ENCODE data around the gene PRKN.
"Not testable (repeated sequence)": the region's sequence is repeated elsewhere in the genome, so short reads cannot be mapped to it uniquely, and the experiment has no call there.

PRKN gene

DNA sequence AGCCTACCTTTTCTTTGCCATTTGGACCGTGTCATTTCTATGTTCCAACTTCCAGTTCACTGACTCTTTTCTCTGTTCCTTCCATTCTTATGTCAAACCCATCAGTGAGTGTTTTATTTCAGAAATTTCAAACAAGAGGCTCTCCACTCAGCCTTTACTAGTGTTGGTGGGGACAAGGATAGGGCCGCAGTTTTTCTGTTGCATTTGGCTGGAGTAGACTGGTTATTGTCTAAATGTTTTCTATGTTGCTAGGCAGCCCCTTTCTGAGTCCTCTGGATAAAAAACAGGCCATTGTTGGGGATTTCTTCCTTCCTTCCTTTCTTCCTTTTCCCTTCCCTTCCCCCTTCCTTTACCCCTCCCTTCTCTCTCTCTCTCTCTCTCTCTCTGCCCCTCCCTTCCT is 288.6 kb downstream of the PRKN start:
- DNase-seq = no peak

DNA sequence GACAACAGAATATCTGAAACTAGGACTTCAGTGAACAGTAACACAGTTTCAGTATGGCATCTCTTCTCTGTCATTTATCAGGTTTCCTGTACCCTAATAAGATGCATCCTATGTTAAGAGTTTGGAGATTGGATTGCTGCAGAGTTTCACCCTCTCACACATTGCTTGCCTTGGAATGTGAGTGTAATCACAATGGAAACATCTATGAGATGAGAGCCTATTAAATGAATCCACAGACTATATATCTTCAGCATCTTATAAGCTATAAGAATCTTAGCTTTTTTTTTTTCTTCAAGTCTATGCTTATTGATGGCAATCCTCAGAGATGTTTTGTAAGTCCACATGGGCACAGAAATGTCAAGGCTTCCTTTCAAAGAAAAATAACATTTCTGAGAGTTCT is 292.5 kb downstream of the PRKN start:
- no peak for DNase-seq

DNA sequence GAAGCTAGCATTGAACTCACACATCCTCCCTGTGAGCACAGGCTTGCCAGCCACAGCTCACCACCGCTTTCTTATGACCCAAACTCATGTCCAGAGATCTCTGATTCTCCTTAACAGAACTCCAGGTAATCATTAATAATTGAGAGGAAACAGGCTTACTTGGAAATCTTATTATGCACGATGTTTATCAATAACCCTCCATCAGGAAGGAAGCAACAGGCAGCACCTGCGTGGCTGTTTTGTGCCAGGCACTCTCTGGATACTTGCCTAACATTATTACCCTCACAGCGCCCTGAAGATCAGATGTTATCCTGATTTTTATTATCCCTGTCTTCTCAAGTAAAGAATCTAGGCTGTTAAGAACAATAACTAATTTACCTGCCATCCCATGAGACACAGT is 306.6 kb downstream of the PRKN start:
- no peak for DNase-seq

DNA sequence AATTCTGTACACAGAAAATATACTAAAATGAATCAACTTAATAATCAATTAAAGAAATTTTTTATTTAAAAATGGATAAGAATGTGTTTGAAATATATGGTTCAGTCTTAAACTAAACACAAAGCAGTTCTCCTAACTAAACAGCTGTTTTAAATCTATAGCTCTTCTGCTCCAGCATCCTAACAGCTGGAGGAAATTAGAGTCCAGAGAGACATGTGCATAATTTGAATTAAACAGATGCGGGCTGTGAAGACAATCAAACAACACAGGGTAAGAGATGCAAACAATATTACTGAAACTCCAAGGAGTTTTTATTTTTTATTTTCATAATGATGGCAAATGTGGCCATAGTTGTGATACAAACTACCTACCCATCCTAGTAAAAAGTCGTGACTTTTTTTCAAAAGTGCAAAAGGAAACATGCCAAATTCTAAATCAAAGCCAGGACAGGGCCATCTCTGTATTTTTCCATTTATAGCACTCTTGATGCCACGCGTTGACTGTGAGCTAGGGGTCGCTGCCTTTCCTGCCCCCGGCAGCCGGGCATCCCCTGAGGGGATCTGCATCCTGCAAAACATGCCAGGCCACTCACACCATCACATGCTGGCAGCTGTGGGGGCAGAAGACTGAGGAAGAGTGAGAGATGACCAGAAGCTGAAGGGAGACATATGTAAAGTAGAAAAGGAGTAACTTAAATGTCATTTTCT is 310.6 kb downstream of the PRKN start:
- no peak for DNase-seq

DNA sequence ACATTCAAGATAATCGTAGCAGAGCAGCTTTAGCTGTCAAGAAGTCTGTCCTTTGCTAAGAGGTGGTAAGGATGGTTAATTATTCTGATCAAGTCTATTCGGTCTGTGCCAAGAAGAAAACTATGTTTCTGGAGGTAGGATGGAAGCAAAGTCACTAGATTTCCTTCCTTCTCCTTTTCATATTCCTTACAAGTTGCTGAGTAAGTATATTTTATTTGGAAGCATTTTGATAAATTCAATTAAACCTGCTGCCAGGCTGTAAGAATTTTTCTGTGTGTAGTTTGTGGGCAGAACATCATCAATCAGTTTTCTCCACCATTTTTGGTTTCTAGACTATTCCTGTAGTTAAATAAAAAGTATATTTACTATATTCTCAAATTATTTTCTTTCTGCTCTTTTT is 311.3 kb downstream of the PRKN start:
- no peak for DNase-seq

DNA sequence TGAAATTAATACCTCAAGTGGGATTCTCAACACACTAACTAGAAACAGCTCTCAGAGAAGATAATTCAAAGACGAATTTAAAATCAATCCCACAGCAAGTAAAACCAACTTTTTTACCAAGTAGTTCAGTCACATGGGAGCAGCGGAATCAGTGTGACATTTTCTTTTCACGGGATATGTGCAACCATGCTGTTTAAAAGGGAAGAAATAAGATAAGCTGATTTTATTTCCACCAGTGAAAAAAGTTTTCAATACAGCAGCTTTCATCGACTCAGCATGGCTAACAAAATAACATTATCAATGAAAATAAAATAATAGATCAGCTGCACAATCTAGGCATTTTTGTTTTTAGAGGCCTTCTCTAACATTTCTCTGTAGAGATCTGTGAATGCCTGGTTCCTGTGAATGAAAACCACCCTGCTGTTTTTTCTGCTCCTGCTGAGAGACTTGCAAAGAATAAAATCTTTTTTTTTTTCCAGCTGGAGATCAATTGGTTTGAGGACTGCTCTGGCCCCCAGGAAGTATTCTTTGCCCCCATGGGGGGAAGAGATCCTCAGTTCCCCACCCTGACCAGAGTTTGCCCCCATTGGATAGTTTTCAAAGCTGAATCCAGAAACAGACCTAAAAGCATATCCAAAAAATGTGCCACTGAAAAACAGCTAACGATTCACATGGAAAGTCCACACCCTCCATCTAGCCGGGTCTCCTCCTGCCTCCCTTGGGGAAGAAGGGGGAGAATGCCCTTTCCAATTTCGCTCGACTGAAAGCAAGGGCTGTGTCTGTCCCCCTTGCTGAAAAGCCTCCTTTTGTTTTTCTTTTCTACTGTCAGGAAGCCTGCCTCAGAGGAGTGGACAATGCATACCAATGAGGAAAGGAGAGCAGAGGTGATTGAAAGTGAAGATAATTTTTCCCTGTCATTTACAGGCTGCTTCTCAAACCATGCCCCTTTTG is 317.6 kb downstream of the PRKN start:
- DNase-seq = no peak

DNA sequence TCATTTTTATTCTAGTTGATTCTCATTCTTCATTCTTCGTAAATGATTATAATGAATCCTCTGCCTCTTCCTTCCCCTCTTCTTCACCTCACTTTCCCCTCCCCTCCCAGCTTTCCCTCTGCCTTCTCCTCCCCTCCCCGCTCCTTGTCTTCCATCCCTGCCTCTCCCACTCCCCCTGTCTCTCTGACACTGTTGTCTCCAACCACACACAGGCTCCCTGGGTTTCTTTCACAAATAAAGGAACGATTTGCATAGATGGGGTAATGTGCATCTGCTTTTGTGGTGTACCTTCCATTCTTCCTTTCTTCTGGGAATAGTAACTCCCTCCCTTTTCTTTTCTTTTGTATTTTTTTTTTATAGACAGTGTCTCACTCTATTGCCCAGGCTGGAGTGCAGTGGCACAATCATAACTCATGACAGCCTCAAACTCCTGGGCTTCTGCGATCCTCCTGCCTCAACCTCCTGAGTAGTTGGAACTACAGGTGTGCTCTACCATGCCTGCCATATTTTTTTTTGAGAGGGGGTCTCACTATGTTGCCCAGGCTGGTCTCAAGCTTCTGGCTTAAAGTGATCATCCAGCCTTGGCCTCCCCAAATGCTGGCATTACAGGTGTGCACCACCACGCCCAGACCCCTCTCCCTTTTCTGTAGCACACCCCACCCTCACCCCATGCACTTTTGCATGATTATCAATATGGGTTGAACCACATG is 318.6 kb downstream of the PRKN start:
- DNase-seq = no peak

DNA sequence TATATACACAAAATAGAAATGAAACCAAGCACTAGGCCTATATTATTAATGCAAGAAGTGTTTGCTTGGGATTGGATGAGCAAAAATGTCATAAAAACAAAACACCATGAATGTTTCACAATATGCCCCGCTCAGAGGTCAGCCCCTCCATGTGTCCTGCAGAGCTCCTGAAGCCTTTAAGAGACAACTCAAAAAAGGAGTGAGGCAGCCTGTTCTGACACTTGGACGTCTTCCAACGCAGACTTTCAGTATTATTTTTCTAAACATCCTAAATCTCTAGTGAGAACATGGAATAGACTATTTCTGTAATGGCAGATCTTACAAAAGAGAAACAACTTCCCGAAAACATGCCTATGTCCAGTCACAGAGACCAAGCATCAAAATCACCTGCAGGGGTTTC is 322.6 kb downstream of the PRKN start:
- DNase-seq = no peak

DNA sequence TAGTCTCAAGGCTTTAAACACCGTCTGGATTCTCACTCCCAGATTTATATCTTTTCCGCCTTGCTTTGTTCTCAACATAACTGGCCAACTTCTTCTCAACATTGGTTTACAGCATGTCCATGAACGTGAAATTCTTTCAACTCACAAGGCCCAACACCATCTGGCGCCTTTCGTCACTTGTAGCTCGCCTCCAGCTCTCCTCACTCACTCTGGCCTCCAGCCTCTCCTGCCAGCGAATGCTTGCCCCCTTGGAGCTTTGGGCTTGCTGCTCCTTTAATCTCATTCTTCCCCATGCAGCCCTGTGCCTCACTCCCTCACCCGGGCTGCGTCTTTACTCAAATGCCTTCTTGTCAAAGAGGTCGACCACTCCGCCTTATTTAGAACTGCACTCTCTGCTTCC is 324.5 kb downstream of the PRKN start:
- no peak for DNase-seq

DNA sequence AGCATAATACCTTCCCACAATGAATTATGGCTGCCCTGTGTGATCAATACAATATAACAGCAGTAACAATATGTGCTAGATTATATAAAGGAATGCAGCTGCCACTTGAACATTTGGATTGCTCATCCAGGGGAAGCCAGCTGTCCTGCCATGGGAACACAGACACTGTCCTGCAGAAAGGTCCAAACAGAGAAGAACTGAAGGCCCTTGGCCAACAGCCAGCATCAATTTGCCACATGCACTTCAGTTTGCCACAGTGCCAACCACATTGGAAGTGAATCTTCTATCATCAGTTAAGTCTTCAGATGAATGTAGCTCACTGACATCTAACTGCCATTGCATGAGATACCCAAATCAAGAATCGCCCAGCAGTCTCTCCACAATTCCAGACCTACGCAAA is 332.4 kb downstream of the PRKN start:
- no peak for DNase-seq

DNA sequence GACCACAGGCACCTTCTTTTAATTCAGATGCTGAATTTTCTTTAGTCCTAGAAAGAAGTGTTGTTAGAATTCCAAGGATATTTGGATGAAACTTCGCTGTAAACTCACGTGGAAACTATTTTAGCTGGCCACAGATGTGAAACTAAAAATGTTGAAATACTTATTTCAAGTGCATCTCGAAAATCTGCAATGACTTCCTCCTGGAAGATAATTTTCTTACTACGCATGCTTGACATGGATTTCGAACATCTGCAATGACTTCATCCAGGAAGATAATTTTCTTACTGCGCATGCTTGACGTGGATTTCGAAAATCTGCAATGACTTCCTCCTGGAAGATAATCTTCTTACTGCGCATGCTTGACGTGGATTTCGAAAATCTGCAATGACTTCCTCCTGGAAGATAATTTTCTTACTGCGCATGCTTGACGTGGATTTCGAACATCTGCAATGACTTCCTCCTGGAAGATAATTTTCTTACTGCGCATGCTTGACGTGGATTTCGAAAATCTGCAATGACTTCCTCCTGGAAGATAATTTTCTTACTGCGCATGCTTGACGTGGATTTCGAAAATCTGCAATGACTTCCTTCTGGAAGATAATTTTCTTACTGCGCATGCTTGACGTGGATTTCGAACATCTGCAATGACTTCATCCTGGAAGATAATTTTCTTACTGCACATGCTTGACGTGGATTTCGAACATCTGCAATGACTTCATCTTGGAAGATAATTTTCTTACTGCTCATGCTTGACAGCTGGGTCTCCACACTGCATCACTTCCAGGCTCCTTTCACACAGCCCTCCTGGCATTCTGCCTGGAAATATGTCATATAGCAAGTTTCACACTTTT is 336.4 kb downstream of the PRKN start:
- not testable (repeated sequence) for DNase-seq

DNA sequence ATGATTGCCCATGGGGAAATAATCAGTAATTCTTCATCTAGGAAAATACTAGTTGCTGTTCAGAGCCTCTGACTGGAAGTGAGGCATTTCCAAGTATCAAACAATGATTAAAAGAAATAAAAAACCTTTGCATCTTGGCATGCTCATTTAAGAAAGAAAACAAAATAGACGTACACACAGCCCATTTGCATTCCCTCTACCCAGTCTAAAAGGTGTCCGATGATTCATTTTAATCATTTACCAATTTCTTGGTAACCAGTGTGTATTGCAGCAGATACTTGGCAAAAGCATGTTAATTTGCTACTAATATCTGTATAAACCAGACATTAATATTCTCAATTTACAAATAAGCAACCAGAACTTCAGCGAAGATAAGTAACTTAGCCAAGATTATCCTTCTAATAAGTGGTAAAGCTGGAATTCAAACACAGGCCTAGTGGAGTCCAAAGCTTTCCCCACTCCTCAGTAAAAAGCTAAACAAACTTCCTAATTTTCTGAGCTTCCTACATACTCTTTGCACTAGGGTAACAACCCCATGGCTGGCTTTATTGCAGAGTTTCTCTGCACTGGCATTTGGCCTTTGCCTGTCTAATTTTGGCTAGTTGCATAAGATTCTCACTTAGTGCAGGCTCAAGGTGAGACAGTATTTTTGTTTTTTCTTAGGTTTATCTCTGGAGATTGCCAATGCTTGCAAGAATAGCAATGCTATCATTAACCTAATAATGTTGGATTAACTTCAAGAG is 338.1 kb downstream of the PRKN start:
- no peak for DNase-seq

DNA sequence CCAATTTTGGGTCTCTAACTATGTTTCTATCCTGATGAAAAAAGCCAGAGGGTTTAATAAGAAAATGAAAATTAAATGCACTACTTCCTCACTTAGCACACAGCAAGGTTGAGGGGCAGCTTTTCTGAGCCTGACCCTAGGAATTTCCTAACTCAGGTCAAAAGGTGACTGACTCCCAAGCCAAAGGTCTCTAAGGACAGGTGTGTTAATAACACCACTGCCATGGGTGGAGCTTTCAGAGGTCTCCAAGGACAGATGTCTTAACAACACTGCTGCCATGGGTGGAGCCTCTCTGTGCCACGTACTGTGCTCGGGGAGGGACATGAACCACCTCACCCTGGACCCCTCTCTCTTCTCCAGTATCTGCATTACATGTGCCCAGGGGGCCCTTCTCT is 339.2 kb downstream of the PRKN start:
- no peak for DNase-seq

DNA sequence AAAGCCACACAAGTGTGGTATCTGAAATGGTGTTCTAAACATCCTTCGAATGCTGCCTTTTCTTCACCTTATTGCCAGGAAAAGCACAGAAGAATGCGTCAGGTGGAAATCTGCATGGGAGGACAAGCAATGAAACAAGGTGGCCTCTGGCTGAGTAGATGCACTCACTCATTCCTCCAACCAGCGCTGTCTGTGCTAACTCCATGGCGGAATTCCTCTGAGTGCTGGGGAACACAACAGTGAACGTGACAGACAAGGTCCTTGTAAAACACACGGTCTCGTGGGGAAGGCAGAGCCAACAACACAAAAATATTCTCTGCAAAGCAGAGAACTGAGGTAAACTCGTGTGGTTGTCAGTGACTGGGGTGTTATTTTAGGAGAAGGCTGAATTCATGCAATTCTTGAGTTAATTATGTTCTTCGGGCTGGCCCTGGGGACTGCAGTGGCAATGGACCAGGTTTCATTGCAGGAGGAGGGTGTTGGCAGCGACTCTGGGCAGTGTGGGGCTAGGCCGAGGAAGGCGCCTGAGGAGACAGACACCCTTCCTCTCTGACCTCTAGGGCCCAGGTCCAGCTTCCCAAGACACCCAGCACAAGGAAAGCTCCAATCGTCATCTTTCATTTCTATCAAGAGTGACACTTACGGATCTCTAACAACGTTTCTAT is 339.7 kb downstream of the PRKN start:
- DNase-seq = no peak

DNA sequence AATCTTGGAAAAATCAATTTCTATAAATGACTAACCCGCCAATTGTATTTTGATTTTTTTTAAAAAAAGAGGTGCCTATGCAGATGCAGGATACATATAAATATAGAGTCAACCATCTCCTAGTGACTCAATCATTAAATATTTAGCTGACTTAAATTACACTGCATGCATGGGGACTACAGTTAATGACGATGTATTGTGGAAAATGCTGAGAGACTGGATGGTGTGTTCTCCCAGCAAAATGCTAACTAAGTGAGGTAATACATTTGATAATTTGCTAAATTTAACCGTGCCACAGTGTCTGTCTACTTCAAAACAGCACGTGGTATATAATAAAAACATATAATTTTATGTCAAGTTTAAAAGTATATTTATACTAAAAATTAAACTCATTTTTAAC is 341.6 kb downstream of the PRKN start:
- no peak for DNase-seq

DNA sequence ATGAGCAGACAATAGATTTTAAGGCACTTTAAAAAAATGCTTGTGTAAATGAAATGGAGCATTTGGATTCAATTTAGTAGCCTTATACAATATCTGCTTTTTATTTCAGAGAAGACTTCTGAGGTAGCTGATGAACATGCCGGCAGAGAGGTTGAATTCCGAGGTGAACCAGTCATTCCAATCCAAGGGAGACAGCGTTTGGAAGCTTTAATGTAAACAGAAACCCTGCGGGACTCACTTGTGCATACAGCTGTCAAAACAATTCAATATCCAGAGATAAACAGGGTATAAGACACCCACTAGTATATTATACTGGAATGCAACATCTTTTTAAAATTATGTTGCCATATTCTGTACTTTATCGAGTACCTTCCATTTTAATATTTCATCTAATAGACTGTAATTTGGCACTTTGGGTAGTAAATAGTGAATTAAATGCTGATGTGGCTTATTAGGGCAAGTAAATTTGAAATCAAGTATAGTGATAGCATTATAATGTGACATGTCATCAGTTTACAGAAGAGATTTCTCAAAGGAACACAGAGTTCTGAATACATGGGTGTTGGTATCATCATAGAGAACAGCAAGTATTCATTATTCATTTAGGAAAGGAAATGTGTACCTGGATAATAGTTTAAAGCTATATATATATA is 347.7 kb downstream of the PRKN start:
- DNase-seq = no peak

DNA sequence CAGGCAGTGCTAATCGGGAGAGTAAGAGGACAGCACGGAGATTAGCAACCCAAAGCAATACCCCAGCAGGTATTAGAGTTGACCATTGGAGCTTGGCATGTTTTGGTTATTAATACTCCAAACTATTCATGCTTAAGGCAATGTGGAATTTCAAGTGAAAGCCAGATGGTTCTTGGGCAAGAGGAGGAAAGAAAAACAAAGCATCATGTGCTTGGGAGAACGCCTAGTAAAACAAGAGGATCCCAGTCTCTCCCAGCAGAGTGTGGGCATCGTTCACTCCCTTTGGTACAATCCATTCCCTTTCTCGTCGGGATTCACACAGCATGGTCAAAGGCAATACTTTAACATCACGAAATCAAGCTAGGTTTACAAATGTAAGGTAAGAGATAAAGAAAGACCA is 349.8 kb downstream of the PRKN start:
- DNase-seq = no peak

DNA sequence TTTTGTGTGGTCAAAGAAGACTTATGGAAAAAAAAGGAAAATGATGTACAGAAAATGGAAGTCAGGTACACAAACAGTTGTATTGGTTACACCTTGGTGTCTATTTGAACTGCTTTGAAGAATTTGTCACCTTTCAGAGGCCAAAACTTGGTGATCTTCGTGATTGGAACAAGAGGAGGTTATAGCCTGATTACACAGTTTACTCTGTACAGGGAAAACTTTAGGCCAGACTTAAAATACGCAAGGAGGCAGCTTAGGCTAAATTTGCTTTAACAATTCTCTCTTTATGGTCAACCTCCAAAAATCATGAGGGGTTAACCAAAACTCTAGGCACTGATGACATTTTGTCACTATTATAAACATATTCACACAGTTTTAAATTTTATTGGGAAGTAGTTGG is 353.7 kb downstream of the PRKN start:
- DNase-seq = no peak

DNA sequence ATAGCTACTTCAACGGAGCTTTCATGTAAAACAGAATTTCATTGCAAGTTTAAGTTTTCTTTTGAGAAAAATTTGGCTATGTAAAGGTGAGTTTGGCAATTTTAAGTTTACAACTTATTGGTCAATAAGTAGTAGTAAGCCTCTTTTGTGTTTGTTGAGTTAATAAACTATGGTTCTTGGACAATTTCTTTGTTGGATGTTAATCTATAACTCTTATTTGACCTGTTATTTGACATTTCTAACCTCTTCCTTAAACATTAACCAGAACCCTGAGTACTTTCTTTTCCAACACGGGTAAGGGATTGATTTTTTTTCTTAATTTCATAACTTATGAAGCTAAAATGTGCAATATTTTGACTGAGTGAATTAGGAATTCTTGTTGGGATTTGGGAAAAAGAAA is 354.4 kb downstream of the PRKN start:
- DNase-seq = no peak

DNA sequence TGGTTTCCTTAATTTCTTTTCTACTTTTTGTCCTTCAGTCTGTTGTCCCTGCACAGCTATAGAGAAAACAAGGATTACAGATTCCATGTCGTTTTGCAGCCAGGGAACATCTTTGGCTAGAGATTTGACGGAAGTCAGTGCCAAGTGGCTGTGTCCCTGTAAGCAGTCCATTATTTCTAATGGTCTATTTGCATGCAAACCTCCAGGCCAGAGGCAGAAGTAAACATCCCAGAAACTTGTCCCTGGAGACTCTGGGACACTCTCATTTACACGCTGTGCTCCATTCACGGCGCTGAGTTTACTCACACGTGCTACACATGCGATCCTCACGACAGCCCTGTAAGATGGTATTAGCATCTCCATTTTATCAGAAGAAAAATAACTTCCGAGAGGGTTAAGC is 355.5 kb downstream of the PRKN start:
- no peak for DNase-seq

DNA sequence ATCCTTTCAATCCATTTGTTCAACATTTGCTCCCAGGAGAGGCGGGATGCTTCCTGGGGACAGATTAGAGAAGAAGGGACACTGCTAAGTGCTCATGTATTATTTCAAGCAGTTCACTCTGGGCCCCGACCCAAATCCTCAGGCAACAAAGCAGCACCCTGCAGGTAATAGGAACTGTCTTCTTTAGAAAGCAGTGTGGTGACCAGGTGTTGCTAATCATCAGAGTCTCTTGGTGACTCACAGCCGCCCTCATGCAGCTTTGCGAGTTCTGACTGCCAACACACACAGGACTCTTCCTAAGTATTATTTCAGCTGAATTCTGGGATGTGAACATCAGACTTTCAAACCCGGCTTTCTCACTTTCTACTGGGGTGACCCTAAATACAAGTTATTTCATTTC is 356.4 kb downstream of the PRKN start:
- no peak for DNase-seq
